HG03039 (cell line): ENCODE measurements around the gene IL22.

ENCODE experiments used
- ATAC-seq: cut with Tn5 transposase; IDR thresholded peaks from one replicate; pipeline ENCODE4 v1.9.1; 2021; ENCODE audit warnings: mild to moderate bottlenecking, moderate library complexity; ENCODE audit not compliant: unreplicated experiment

Gene IL22

GRCh38 chr12:68264857-68265256 is 11.5 kb upstream of the IL22 start:
- no peak for ATAC-seq

- no peak for ATAC-seq
Observed at GRCh38 chr12:68264158-68264855, 10.9 kb upstream of the IL22 start.

GRCh38 chr12:68263366-68263765 is 10.0 kb upstream of the IL22 start:
- no peak for ATAC-seq

GRCh38 chr12:68261896-68262295 is 8.5 kb upstream of the IL22 start:
- ATAC-seq, result no peak

GRCh38 chr12:68260153-68260552 is 6.7 kb upstream of the IL22 start:
- no peak for ATAC-seq

- no peak for ATAC-seq
Observed at GRCh38 chr12:68259318-68259940, 6.0 kb upstream of the IL22 start.

GRCh38 chr12:68252077-68252476 is 1.3 kb downstream of the IL22 start:
- no peak for ATAC-seq

- no peak for ATAC-seq
Observed at GRCh38 chr12:68250454-68250853, 3.0 kb downstream of the IL22 start.

GRCh38 chr12:68247785-68248184 is 5.6 kb downstream of the IL22 start:
- no peak for ATAC-seq

GRCh38 chr12:68246350-68246749 is 7.1 kb downstream of the IL22 start:
- ATAC-seq, result no peak

GRCh38 chr12:68245180-68246021 is 8.0 kb downstream of the IL22 start:
- no peak for ATAC-seq

GRCh38 chr12:68242777-68243176 is 10.6 kb downstream of the IL22 start:
- no peak for ATAC-seq

- peak; percentile 98 for ATAC-seq
Observed at GRCh38 chr12:68240975-68241374, 12.4 kb downstream of the IL22 start.

- ATAC-seq, result no peak
Observed at GRCh38 chr12:68240079-68240478, 13.3 kb downstream of the IL22 start.

GRCh38 chr12:68239309-68239982 is 14.0 kb downstream of the IL22 start:
- no peak for ATAC-seq

- ATAC-seq, result no peak
Observed at GRCh38 chr12:68237619-68238018, 15.8 kb downstream of the IL22 start.

GRCh38 chr12:68237078-68237477 is 16.3 kb downstream of the IL22 start:
- ATAC-seq, result no peak

GRCh38 chr12:68236421-68237059 is 16.9 kb downstream of the IL22 start:
- no peak for ATAC-seq

- ATAC-seq, result no peak
Observed at GRCh38 chr12:68235576-68235975, 17.8 kb downstream of the IL22 start.

- ATAC-seq, result no peak
Observed at GRCh38 chr12:68234140-68234539, 19.3 kb downstream of the IL22 start.

GRCh38 chr12:68233498-68233897 is 19.9 kb downstream of the IL22 start:
- no peak for ATAC-seq
